ENCODE results near the gene SPATA13. TPM values are rescaled to one million over a fixed set of nuclear protein-coding genes. Genes with fewer than 3 reads are reported as not detected.

Gene SPATA13
- total and polyA plus RNA-seq, 2 donors (not counting 3 experiments of a cell fraction or from before 2014, with no cell fraction given), result 6.6 to 12.9 TPM

- dilution Hi-C loops (cut with MboI; ENCODE audit: extremely low pct_ligation_motif_present, low sequenced_read_pairs) (no loop called here), intact Hi-C loops (cut with micrococcal nuclease) (no loop called here)
- BruUV-seq (replicated peaks), result no TSS peak
- Histone ChIP-seq H3K4me1 (ENCODE audit: control insufficient read depth, extremely low read depth, insufficient read depth, low read length) (peaks cover 14% of the 10 kb centered on the region), H3K4me2 (ENCODE audit: insufficient read depth, low read length) (no peak overlapping the region), H3K79me2 (ENCODE audit: control insufficient read depth, insufficient read depth, low read length) (no peaks in the 10 kb centered on the region), H3K4me3 (replicated peaks in 1 of 3; ENCODE audit: insufficient read depth in 1 of 3, low read depth in 1 of 3, low read length in 3 of 3) (no peak overlapping the region), H3K9ac (replicated peaks; ENCODE audit: extremely low read depth, insufficient read depth, low read length) (no peak overlapping the region), H3K9me3 (replicated peaks; ENCODE audit: control insufficient read depth, insufficient read depth, low read length) (no peaks in the 10 kb centered on the region), H3K36me3 (ENCODE audit: control insufficient read depth in 2 of 2, extremely low read depth in 1 of 2, insufficient read depth in 2 of 2, low read length in 2 of 2) (no peaks in the 10 kb centered on the region), H3K27me3 (ENCODE audit: control insufficient read depth in 2 of 2, insufficient read depth in 2 of 2, low read length in 2 of 2) (peaks cover 0 to 8% of the 10 kb centered on the region in 2 experiments), H3K9me1 (replicated peaks; ENCODE audit: control insufficient read depth, extremely low read depth, insufficient read depth, low read length) (no peaks in the 10 kb centered on the region), H2AFZ (ENCODE audit: low read depth, low read length) (no peak overlapping the region), H4K20me1 (replicated peaks; ENCODE audit: control insufficient read depth, extremely low read depth, insufficient read depth, low read length) (no peaks in the 10 kb centered on the region), H3K27ac (ENCODE audit: insufficient read depth, low read depth, low read length) (no peak overlapping the region)
- TF ChIP-seq GATA2 (IDR thresholded peaks at IDR 0.05; ENCODE audit: insufficient read depth, insufficient read length, low read depth, low read length) (no peak), MYC (IDR thresholded peaks at IDR 0.05; ENCODE audit: low read depth, low read length) (no peak), POLR2A (IDR thresholded peaks at IDR 0.05; ENCODE audit: low read depth, low read length) (no peak), EZH2 (IDR thresholded peaks at IDR 0.05; ENCODE audit: borderline replicate concordance, low read depth, low read length, severe bottlenecking) (no peak), POLR2AphosphoS5 (IDR thresholded peaks at IDR 0.05; ENCODE audit: insufficient read depth, low read depth, low read length) (no peak), JUN (IDR thresholded peaks at IDR 0.05; ENCODE audit: borderline replicate concordance, insufficient read depth, insufficient read length, low read depth) (no peak), CTCF (IDR thresholded peaks at IDR 0.05; ENCODE audit: extremely low read depth in 1 of 2, insufficient read depth in 1 of 2, low read depth in 1 of 2, low read length in 2 of 2) (no peak), MAX (IDR thresholded peaks at IDR 0.05; ENCODE audit: insufficient read depth, insufficient read length) (no peak), FOS (IDR thresholded peaks at IDR 0.05; ENCODE audit: borderline replicate concordance, insufficient read depth, low read length) (no peak)
- FAIRE-seq (peak; percentile 77), DNase-seq (ENCODE audit: low read depth, low spot score) (peak; percentile 55)
- ChIA-PET POLR2A (no interaction called here), CTCF (interaction anchor here (0.9 kb wide), 1 partner anchor 104 kb away, joined by 3 read pairs; no protein-coding TSS in a partner anchor)
Observed at GRCh38 chr13:24124789-24125476, 35.6 kb upstream of the SPATA13 start.

All from endothelial cell of umbilical vein (primary cell).